Erythroblast (primary cell): ENCODE data around the gene NPIPB5.
"Not testable (repeated sequence)": the region's sequence is repeated elsewhere in the genome, so short reads cannot be mapped to it uniquely, and the experiment has no call there.

Experiments
- GATA1 ChIP-seq: IDR thresholded peaks from 2 replicates; pipeline ENCODE4 v1.6.1; 2011; ENCODE audit warnings: low read depth, mild to moderate bottlenecking, control low read depth, low read length, moderate library complexity
- POLR2A ChIP-seq: IDR thresholded peaks from 2 replicates; pipeline ENCODE4 v1.6.1; 2011; ENCODE audit warnings: mild to moderate bottlenecking, low read length

DNA sequence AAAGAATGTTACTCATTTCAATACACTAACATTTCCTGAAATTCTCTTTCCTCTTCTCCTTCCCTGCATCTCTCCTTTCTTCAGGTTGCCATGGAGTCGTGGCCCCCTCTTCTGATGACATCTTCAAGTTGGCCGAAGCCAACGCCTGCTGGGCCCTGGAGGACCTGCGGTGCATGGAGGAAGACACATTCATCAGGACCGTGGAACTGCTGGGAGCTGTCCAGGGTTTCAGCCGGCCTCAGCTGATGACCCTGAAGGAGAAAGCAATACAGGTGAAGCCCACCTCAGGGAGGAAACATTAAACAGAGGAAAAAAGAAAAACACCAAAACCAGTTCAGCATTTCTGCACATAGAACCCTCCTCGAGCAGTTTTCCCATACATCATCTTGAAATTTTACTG, 46.1 kb downstream of the NPIPB5 start:
- not testable (repeated sequence) for TF ChIP-seq POLR2A, GATA1
